GM18502 (cell line): ENCODE data around the gene CLHC1.
"Not testable (repeated sequence)": the region's sequence is repeated elsewhere in the genome, so short reads cannot be mapped to it uniquely, and the experiment has no call there.

Source experiments
- ATAC-seq: cut with Tn5 transposase; IDR thresholded peaks from one replicate; pipeline ENCODE4 v1.9.1; 2021; ENCODE audit warnings: mild to moderate bottlenecking; ENCODE audit not compliant: unreplicated experiment, poor library complexity

CLHC1 gene

GRCh38 chr2:55155206-55155605, 76.9 kb downstream of the CLHC1 start:
- ATAC-seq, result no peak

GRCh38 chr2:55154525-55155030, 77.5 kb downstream of the CLHC1 start:
- no peak for ATAC-seq

GRCh38 chr2:55153584-55154299, 78.4 kb downstream of the CLHC1 start:
- no peak for ATAC-seq

GRCh38 chr2:55152475-55153412, 79.3 kb downstream of the CLHC1 start:
- ATAC-seq, result no peak

GRCh38 chr2:55151733-55152433, 80.2 kb downstream of the CLHC1 start:
- no peak for ATAC-seq

- ATAC-seq, result peak; percentile 91
These were observed 81.3 kb downstream of the CLHC1 start for GRCh38 chr2:55150834-55151233.

- no peak for ATAC-seq
These were observed 83.8 kb downstream of the CLHC1 start for GRCh38 chr2:55148269-55148668.

GRCh38 chr2:55147531-55147930, 84.6 kb downstream of the CLHC1 start:
- no peak for ATAC-seq

GRCh38 chr2:55147041-55147440, 85.1 kb downstream of the CLHC1 start:
- no peak for ATAC-seq

GRCh38 chr2:55146263-55146662, 85.8 kb downstream of the CLHC1 start:
- ATAC-seq, result no peak

GRCh38 chr2:55144922-55145820, 86.9 kb downstream of the CLHC1 start:
- ATAC-seq, result no peak

GRCh38 chr2:55143706-55144105, 88.4 kb downstream of the CLHC1 start:
- not testable (repeated sequence) for ATAC-seq

GRCh38 chr2:55142518-55142917, 89.6 kb downstream of the CLHC1 start:
- no peak for ATAC-seq

GRCh38 chr2:55141572-55142413, 90.3 kb downstream of the CLHC1 start:
- no peak for ATAC-seq

- ATAC-seq, result no peak
These were observed 91.5 kb downstream of the CLHC1 start for GRCh38 chr2:55140316-55141219.

- no peak for ATAC-seq
These were observed 92.8 kb downstream of the CLHC1 start for GRCh38 chr2:55139305-55139704.

GRCh38 chr2:55138882-55139229, 93.2 kb downstream of the CLHC1 start:
- ATAC-seq, result no peak
